ENCODE measurements around the gene FN3K.
"Not testable (repeated sequence)": the region's sequence is repeated elsewhere in the genome, so short reads cannot be mapped to it uniquely, and the experiment has no call there.

FN3K gene

DNA sequence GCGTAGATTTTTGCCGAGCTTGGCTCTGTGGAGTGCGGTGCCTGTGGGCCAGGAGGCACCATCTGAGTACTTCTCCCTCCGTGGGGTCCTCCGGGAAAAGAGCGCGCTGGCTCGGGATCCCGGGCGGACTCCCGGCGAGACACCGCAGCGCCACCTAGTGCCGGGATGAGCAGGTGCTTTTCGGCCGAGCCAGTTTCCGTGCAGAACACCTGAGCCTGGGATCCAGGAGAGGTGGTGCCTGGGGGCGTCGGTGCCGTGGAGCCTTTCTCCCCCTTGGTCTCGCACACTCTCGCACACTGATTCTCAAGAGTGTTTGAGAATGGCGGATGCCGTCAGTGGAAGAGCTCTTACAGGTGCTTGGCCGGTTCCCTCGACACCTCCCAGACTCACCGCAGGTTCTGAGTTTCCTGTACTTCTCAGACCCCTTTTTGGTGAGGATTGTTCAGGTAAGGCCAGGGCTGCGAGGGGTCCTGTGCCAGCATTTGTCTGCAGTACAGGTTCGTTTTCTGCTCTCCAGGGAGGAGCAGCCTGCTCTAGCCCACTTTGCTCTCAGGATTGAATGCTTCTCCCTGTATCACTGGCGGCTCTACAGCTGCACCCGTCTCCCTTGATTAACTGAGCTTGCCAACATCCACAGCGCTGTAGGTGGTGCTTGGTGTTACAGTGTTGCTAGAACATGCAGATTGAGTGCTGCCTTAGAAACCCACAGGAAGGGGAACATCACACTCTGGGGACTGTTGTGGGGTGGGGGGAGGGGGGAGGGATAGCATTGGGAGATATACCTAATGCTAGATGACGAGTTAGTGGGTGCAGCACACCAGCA lies 39.8 kb downstream of the FN3K start:
- no peak for FAIRE-seq

DNA sequence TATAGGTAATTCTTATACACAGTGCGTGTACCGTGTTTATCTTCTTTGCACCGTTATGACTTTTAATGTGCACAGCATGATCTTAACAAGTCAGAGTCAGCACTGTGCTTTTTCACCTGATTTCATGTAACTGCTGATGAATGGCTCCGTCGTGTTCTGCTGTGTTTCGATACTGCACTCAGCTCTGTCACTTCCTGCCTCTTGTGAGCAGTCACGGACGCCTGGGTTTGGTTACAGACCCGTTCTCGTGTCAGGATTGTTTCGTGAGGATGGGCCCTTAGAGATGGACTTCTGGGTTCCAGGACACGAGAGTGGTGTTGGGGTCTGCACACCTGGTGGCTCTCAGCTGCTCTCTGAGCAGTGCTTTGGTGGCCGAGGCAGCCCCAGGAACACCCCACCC lies 41.0 kb downstream of the FN3K start:
- FAIRE-seq: no peak

DNA sequence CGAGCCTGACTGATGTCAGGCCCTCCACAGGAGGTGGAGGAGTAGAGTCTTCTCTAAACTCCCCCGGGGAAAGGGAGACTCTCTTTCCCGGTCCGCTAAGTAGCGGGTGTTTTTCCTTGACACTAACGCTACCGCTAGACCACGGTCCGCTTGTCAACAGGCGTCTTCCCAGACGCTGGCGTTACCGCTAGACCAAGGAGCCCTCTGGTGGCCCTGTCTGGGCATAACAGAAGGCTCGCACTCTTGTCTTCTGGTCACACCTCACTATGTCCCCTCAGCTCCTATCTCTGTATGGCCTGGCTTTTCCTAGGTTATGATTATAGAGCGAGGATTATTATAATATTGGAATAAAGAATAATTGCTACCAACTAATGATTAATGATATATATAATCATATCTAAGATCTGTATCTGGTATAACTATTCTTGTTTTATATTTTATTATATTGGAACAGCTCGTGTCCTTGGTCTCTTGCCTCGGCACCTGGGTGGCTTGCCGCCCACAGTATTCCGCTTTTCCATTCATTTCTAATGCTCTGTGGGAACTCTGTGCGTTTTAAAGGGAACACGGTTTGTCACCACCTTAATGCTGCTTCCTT lies 42.5 kb downstream of the FN3K start:
- not testable (repeated sequence) for FAIRE-seq

DNA sequence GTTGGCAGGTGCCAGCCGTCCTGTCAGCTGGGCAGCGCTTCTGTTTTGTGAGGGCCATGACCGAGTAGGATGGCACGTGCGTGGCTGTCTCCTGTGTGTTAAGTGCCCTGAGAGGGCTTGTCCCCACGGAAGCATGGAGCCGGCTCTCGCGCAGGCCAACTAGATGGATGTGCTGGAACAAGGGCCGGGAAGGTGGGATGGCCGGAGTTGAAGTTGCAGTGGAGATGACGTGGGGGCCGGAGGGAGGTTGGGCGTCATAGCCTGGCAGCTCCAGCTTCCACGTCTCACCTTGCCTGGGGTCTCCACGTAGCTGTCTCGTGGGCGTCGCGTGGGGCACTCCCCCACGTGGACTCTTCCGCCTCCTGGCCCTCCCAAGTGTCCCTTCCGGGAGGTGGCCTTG lies 44.1 kb downstream of the FN3K start:
- no peak for FAIRE-seq

DNA sequence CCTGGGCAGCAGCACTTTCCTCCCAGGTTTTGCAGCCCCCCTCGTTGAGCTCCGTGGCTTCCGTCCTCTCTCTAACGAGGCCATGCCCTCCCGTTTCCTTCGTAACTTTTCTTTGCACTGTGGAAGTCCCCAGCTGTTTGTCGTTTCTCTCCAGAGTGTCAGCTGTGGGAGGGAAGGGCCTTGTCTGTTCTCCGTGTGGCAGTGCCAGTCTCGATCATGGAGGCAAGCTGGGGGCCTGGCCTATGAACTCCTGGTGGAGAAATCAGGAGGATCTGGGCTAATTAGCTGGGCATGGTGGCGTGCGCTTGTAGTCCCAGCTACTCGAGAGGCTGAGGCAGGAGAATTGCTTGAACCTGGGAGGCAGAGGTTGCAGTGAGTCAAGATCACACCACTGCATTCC lies 44.8 kb downstream of the FN3K start:
- no peak for FAIRE-seq

DNA sequence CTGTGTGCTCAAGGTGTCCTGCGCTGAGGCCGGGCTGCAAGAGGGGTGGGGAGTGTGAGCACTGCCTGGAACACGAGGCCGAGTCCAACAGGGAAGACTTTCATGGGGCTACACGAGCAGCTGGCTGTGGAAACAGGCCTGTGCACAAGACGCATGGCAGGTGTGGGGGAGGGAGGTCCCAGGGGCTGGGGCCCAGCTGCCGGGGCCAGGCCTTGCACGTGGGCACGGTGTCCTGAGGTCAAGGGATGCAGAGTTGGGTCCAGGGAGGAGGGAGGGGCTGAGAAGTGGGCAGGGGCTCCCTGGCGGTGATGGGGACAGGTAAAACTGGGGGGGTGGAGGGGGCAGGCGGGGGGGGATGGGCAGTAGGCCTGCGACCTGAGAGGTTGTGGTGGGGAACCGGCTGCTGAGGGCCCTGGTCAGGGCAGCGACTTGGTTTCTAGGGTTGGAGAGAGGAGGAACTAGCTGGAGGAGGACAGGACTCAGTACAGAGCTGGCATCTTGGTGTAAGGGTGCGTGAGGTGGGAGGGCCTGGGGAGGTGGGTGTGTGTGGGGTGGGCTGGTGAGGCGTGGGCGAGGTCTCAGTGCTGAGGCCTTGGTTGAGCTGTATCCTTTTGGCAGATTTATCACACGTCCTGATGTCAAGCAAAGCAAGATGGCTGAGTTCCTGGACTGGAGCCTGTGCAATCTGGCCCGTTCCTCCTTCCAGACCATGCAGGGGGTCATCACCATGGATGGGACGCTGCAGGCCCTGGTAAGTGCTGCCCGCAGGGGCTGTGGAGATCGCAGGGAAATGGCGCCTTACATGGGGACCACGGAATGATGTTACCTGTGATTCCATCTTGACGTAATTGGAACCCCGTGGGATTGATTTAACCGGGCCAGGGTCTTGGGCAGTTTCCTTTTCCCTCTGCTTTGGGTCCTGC lies 45.8 kb downstream of the FN3K start:
- FAIRE-seq: no peak

DNA sequence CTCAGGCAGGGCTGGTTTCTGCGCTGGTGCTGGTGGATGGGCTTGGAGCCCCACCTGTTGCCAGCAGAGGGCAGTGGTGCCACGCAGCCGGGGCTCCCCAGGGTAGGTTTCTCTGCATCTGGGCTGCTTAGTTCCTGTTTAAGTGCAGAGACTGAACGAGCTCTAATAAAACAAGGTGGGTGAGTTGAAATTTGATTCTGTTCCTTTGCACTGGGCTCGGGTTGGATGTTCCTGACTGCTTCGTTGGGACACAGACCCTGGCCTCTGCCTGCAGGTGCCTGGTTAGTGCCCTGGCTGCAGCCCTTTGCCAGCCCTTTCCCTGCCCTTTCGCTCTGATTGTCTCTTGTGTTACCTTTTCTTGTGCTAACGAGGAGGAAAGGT lies 46.5 kb downstream of the FN3K start:
- FAIRE-seq: no peak

GRCh38 chr17:82782657-82783207 lies 47.3 kb downstream of the FN3K start:
- no peak for FAIRE-seq

- FAIRE-seq: no peak
Measured at GRCh38 chr17:82783498-82783897, 48.1 kb downstream of the FN3K start.

DNA sequence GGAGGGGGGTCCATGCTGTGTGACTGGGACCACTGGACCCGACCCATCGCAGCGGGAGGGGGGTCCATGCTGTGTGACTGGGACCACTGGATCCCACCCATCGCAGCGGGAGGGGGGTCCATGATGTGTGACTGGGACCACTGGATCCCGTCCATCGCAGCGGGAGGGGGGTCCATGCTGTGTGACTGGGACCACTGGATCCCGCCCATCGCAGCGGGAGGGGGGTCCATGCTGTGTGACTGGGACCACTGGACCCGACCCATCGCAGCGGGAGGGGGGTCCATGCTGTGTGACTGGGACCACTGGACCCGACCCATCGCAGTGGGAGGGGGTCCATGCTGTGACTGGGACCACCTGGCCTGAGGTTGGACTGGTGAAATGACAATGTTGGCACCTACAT lies 50.2 kb downstream of the FN3K start:
- FAIRE-seq: not testable (repeated sequence)

DNA sequence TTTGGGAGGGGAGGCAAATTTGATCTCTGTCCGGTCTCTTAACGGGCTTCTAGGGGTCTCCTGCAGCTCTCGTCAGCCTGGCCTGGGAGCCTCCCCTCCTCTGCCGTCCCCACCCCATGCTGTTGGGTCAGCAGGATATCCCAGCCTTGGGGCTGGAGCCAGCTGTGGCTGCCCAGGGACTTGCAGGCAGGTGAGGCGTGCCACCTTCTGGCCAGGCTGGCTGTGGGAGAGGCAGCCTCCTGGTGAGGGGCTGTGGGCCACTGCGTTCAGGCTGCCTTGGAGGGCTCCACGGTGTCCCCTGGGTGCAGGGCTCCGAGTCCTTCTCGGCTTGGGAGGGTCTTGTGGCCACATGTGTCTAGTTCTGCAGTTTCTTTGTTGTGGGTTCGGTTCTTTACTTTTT lies 51.0 kb downstream of the FN3K start:
- no peak for FAIRE-seq

- no peak for FAIRE-seq
Measured at GRCh38 chr17:82787081-82787848, 51.9 kb downstream of the FN3K start.

- no peak for FAIRE-seq
Measured at GRCh38 chr17:82788206-82789001, 53.0 kb downstream of the FN3K start.

DNA sequence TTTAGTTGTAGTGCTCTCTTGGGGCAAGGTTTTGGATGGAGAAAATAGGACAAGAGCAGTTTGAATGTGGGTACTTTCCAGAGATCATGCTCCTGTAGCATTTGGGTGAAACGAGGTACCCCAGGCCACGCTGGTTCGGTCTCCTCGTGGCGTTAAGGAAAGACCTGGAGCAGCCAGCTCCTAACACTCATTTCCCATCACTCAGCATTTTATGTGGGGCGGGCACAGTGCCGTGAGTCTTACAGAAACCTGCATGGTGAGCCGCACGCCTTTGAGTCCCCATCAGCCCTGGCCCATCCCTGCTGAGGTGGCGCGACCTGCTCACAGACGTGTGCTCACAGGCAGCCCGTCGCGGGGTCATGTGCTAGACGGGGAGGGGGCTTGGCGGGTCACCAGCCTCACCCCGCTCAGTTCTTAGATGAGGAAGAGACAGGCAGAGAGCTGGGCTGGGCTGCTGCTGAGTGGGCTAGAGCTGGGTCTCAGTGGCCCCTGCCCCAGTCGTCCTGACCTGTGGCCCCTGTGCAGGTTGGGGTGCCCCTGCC lies 53.7 kb downstream of the FN3K start:
- no peak for FAIRE-seq

- FAIRE-seq: no peak
Measured at GRCh38 chr17:82789806-82790205, 54.4 kb downstream of the FN3K start.

DNA sequence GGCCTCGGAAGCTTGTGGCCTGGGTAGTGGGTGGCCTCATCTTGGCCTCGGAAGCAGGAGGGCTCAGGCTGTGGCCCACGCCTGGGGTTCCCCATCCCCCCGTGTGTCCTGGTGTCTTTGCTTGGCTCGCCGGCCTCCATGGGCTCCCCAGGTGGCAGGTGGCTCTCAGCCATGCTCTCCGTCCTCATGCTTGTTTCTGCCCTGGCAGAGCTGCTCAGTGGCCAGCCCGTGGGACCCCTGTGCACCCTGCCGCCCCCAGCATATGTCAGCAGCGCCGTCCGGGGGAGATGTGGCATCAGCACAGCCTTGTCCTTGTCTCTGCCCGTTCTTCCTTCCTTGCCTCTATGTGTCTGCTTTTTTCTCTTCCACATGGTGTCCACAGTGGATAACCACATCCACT lies 55.0 kb downstream of the FN3K start:
- FAIRE-seq: no peak

DNA sequence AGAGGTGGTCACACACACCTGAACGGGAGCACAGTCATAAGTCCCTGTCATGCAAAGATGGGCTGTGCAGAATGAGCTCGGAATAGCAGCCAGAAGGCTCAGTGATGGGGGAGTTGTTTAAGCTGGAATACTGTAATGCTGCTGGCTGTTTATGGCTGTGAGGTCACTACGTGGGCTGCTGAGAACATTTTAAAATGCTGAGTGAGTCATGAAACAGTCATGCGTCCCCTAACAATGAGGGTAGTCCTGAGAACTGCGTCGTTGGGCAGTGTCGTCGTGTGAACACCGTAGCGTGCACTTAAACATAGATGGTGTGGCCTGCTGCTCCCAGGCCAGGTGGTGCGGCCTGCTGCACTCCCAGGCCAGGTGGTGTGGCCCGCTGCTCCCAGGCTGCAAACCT lies 56.1 kb downstream of the FN3K start:
- no peak for FAIRE-seq

- no peak for FAIRE-seq
Measured at GRCh38 chr17:82793974-82794630, 58.7 kb downstream of the FN3K start.

- FAIRE-seq: no peak
Measured at GRCh38 chr17:82794781-82795482, 59.5 kb downstream of the FN3K start.

GRCh38 chr17:82795615-82796014 lies 60.2 kb downstream of the FN3K start:
- FAIRE-seq: no peak

All from colon (tissue), 2 donors.